Stimulated activated CD8-positive, alpha-beta memory T cell treated with anti-CD3 and anti-CD28 coated beads, Interleukin-15, amount 100 ng/mL, for 24 hours (primary cell): Measurements from ENCODE around the gene SSR2.

Experiments used
- DNase-seq: peaks from one replicate; pipeline ENCODE4 v3.0.0-alpha.2; 2020; ENCODE audit warnings: low read depth

Gene SSR2

DNA sequence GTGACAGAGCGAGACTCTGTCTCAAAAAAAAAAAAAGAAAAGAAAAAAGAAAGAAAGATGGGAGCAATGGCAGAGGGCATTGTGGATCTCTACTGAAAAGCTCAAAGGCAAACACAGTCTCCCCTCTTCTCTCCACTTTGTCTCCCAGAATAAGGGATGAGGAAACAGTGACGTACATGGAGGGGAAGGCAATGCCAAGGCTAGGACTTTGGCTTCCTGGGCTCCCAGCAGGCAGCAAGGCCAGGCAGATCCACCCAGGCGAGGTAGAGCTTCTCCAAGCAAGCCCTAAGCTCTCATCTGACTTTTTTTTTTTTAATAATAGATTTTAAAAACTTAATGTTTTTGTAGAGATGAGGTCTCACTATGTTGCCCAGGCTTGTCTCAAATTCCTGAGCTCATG is 47.0 kb downstream of the SSR2 start:
- no peak for DNase-seq

- DNase-seq, result no peak
Measured at GRCh38 chr1:155971910-155972809, 48.6 kb downstream of the SSR2 start.

GRCh38 chr1:155970531-155971167 is 50.1 kb downstream of the SSR2 start:
- no peak for DNase-seq

DNA sequence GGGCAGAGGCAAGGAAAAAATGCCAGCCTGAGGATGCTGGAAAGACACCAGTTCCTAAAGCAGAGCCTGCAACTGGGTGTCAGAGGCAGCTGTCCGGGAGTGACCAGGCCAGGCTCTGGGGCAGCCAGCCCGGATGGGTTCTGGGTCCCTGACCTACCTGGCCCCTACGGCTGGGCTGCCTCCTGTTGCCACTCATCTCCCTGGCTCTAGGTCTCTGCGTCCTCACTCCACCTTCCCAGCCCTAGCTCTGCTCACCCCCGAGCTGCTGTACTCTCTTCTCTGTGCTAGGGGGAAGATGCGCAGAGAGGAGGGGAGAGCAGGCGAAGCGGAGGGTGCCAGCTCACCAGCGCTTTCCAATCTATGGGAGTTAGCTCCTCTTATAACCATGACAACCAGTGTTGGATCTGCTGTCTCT is 51.4 kb downstream of the SSR2 start:
- DNase-seq, result no peak

- no peak for DNase-seq
Measured at GRCh38 chr1:155968670-155969069, 52.1 kb downstream of the SSR2 start.

GRCh38 chr1:155968051-155968400 is 52.7 kb downstream of the SSR2 start:
- no peak for DNase-seq

GRCh38 chr1:155967341-155968050 is 53.3 kb downstream of the SSR2 start:
- no peak for DNase-seq

DNA sequence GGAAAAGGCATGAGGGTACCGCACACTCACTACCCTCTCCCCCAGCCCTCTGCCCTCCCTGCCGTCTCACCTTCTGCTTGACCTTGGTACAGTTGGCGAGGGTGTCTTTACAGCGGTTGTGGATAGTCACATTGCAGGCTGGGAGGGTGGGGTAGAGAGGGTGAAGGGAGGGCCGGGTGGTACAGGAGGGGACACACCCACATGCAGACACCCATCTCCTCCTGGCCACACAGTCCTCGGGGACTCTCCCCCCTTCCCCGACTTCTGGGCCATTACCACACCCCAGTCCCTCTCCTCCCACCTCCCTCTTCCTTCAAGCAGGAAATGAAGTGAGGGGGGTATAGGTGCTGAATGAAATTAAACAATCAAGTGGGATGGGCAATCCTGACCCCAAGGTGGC is 54.0 kb downstream of the SSR2 start:
- DNase-seq, result no peak

DNA sequence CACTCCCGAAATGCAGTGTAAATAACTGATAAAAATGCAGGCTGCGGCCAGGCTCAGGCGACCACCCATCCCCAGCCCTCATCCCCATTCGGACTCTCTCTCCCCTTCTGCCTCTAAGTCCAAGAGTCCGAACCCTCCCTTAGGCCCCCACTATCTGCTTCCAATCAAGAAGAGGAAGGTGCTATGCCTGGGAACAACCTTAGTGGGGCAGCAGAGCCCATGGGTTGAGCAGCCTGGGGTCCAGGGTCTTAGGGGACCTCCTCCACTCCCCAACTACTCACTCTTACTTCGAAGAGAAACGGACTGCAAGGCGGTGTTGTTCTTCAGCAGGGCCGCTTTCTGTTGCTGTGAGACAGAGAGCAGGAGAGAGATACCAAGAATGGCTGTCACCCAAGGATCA is 54.6 kb downstream of the SSR2 start:
- DNase-seq, result no peak

- DNase-seq, result no peak
Measured at GRCh38 chr1:155964193-155964592, 56.6 kb downstream of the SSR2 start.

- no peak for DNase-seq
Measured at GRCh38 chr1:155962599-155963211, 58.0 kb downstream of the SSR2 start.

- DNase-seq, result no peak
Measured at GRCh38 chr1:155961937-155962336, 58.8 kb downstream of the SSR2 start.

- no peak for DNase-seq
Measured at GRCh38 chr1:155960081-155960745, 60.5 kb downstream of the SSR2 start.
